ENCODE data around the gene AP2B1.

AP2B1 gene

GRCh38 chr17:35627417-35627816 lies 40.3 kb downstream of the AP2B1 start:
- no peak for FAIRE-seq

DNA sequence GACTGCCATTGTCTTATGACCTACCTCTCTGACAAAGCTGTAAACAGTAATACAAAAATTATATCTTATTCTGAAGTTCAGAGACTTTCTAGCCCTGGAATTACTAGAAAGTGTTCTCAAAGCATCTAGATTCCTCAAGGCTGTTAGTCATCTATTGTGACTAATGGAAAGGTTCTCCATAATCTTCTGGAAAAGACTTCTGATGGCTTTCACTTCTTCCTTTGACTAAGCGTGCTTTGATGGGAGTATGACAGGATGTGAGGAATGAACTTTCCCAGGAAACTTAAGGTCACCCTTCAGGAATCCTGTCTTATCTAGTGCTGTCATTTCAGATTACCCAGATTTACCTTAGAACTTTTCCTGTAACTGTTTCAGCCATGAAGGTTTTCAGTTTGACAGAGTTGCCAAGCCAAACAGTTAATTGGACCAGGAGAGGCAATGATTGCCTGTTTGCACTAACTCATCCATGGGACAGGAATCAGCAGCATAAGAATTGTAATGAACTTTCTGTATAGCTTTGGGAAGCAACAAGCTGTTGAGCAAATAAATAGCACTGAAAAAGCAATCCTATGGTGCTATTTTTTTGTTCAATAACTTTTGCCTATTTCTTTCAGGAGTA lies 43.5 kb downstream of the AP2B1 start:
- DNase-seq (ENCODE audit: low spot score) (peak; percentile 4), FAIRE-seq (no peak)

More at GRCh38 chr17:35627417-35627816, 40.3 kb downstream of the AP2B1 start:
- DNase-seq (ENCODE audit: low spot score) = no peak

- FAIRE-seq = no peak
- DNase-seq (ENCODE audit: low spot score) = no peak
Observed at GRCh38 chr17:35641032-35641431, 53.9 kb downstream of the AP2B1 start.

- FAIRE-seq (no peak), DNase-seq (ENCODE audit: low spot score) (no peak)
Observed at GRCh38 chr17:35645923-35646322, 58.8 kb downstream of the AP2B1 start.

- FAIRE-seq = no peak
Observed at GRCh38 chr17:35651467-35651866, 64.3 kb downstream of the AP2B1 start.

DNA sequence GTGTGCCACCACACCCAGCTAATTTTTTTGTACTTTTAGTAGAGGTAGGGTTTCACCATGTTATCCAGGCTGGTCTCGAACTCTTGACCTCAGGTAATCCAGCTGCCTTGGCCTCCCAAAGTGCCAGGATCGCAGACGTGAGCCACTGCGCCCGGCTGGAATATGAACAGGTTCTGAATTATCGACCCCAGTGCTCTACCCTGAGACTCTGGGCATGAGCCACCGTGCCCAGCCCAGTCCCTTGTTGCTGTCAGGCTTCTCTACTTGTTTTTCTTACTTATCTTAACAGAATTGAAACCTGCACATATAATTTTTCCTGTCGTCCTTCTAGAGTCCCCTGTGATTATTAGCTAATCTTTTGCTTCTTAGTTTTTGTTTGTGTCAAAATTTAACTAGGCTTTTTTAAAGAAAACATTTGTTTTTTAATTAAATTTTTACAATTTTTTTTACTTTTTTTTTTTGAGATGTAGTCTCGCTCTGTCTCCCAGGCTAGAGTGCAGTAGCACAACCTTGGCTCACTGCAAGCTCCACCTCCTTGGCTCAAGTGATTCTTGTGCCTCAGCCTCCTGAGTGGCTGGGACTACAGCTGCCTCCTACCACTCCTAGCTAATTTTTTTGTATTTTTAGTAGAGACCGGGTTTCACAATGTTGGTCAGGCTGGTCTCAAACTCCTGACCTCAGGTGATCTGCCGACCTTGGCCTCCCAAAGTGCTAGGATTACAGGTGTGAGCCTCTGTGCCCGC lies 66.7 kb downstream of the AP2B1 start:
- FAIRE-seq = no peak
- DNase-seq (ENCODE audit: low spot score) = no peak

More at GRCh38 chr17:35651467-35651866, 64.3 kb downstream of the AP2B1 start:
- no peak for DNase-seq (ENCODE audit: low spot score)

DNA sequence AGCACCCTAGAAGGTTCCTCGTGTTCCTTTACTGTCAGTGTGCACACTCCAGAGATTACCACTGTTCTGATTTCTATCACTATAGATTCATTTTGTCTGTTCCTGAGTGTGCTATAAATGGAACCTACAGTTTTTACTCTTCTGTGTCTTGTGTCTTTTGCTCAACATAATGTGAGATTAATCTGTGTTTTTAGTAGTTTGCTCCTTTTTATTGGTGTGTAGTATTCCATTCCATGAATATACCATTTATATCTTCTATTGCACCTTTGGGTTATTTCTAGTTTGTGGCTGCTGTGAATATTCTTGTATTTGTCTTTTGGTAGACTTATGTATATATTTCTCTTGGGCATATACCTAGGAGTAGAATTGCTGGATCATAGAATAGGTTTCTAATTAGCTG lies 68.2 kb downstream of the AP2B1 start:
- FAIRE-seq = no peak

DNA sequence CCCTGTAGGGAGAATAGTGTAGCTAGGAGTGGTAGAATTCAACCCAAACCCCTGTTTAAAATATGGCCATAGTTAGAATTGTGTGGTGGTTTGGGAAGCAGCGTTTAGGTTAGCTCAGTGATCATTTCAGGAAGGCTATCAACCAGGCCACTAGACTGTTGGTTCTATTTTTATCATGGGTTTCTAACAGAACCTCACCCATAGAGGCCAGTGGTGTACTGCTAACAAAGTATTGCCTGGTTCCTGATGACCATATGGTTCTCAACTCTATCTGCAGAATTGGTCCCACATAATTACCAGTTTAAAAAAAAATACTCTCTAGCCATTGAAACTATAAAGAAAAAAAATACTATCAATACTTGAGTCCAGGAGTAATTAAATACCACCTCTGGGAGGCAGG lies 73.8 kb downstream of the AP2B1 start:
- FAIRE-seq (no peak), DNase-seq (ENCODE audit: low spot score) (no peak)

More for the DNA sequence above, 68.2 kb downstream of the AP2B1 start:
- DNase-seq (ENCODE audit: low spot score) = no peak

DNA sequence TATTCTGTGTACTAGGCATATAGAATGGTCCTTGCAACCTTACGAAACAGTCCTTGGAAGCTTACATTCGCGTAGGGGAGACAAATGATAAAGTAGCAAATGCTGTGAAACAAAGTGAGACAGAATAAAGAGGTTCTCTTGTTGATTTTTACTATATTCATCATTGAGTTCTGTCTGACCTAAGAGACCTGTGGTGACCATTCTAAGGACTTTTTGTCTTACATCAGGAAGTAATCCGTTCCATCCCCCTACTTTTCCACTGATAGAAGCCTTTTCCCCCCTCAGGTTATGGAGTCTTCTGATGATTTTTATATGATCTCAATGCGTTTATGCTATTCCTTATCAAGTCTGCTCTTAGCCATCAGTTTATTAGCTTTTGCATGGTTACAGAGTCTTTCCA lies 77.6 kb downstream of the AP2B1 start:
- DNase-seq (ENCODE audit: low spot score) (no peak), FAIRE-seq (no peak)

DNA sequence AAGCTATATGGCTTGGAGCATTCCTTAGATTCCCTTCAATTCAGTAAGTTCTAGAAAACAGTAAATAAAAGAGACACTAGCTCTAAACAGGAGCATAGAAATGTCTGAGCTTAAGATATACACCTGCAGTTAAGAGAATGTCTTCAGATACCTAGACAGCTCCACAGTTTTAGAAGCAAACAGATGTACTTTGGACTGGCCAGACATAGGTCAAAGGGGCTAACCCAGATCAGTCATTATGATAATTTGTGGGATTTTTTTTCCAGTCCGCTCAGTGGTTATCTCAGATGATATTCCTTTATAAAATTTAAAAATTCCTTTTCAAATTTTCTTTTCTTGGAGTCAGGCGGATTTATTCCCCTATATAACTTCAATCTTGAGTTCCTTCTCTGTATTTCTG lies 78.5 kb downstream of the AP2B1 start:
- DNase-seq (ENCODE audit: low spot score) (no peak), FAIRE-seq (no peak)

GRCh38 chr17:35666070-35666469 lies 78.9 kb downstream of the AP2B1 start:
- no peak for FAIRE-seq
- no peak for DNase-seq (ENCODE audit: low spot score)

GRCh38 chr17:35666967-35667532 lies 79.9 kb downstream of the AP2B1 start:
- no peak for FAIRE-seq

DNA sequence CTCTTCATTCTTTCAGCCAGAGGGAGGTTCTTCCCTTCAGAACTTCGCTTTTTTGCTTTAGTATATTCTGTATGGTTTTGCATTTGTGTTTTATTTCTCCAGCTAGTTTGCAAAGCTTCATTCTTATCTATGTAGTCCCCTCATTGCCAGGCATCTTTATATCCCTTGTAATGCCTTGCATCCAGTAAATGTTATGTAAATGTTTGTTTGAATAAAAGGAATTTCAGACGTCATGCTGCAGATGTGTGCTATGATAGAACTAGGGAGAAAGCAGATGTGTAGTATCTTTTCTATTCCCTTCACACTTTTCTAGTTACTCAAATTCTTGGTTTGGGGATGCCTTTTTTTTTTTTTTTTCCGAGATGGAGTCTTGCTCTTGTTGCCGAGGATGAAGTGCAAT lies 81.7 kb downstream of the AP2B1 start:
- FAIRE-seq (no peak), DNase-seq (ENCODE audit: low spot score) (no peak)

More at GRCh38 chr17:35666967-35667532, 79.9 kb downstream of the AP2B1 start:
- no peak for DNase-seq (ENCODE audit: low spot score)

- FAIRE-seq (no peak), DNase-seq (ENCODE audit: low spot score) (no peak)
Observed at GRCh38 chr17:35674552-35674951, 87.4 kb downstream of the AP2B1 start.

- no peak for FAIRE-seq
- no peak for DNase-seq (ENCODE audit: low spot score)
Observed at GRCh38 chr17:35676441-35676840, 89.3 kb downstream of the AP2B1 start.

- FAIRE-seq (no peak), DNase-seq (ENCODE audit: low spot score) (no peak)
Observed at GRCh38 chr17:35679007-35679682, 92.0 kb downstream of the AP2B1 start.

DNA sequence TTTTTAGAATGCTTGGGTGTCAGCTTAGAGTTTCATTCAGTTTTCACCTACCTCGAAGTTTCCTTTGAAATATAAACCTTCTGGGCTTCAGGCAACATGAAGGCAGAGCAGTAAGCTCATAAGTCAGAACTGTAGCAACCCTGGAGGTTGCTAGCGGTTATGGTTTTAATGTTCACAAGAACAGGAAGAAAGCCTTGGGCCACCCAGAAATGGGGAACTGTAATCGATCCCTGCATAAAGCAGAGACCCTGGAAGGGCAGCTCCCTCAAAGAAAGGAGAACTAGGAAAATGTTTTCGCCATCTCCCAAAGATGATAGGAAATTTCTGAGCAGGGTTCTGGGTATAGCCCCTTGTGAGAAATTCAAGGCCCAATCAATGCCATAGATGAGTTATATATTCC lies 96.5 kb downstream of the AP2B1 start:
- DNase-seq (ENCODE audit: low spot score) (no peak), FAIRE-seq (no peak)

- no peak for FAIRE-seq
- no peak for DNase-seq (ENCODE audit: low spot score)
Observed at GRCh38 chr17:35684055-35684802, 97.1 kb downstream of the AP2B1 start.

DNA sequence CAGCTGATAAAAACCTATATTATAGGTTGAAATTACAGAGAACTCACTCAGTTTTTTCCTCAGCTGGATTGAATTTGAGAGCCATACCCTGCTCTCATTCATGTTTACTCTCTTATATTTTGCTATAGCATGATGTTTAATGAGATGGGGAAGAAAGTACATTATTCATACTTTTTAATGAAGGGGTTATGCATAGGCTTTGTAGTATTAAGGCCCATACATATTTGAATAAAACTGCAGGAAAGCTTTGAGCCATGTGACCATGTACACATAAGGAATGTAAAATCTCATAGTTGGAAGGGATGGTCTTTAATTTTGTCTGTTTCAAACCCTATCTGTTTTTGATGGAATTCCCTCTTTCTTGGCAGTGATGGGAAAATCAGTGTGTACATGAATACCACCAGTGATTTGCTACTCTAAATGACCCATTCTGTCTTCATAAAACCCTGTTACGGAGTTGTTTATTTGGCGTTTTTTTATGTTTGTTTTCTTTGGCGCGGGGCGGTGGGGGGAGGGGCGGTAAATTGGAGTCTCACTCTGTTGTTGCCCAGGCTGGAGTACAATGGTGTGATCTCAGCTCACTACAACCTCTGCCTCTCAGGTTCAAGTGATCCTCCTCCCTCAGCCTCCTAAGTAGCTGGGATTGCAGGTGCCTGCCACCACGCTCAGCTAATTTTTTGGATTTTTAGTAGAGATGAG lies 105.5 kb downstream of the AP2B1 start:
- no peak for DNase-seq (ENCODE audit: low spot score)
- FAIRE-seq = no peak

DNA sequence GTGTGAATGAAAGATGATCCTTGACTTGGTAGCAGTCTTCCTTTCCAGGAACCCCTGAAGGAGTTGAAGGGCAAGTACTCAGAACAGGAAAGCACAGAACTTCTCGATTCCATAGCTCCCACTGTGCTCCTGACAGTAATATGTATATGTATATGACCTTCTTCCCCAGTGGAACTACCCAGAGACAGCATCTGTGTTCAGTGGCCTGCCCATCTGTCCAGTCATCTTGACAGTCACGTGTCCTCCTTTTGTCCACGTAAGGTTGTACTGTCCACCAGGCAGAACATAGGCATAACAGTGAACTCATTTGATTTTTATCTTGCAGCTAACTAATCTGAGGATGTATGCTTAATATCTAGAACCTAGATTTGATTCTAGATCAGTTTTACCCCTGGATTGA lies 106.5 kb downstream of the AP2B1 start:
- FAIRE-seq = no peak
- no peak for DNase-seq (ENCODE audit: low spot score)

DNA sequence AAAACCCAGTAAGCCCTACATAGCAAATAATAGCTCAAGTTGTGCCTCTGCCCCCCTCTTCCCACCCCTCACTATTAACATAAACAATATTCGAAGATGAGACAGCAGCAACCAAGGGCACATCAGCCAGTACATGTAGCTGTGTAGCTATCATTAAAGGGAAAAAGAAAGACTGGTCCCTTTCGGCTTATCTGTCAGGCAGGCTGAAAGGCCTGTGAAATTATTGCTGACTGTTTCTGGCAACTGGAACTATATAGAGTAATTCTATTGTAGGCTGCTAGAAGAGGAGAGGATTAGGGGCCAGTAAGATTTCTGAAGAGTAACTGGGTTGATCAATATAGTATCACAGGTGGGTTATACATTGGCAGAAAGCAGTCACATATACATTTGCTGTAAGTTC lies 107.8 kb downstream of the AP2B1 start:
- no peak for FAIRE-seq
- no peak for DNase-seq (ENCODE audit: low spot score)

Measured in urothelium cell line (cell line).